Cardiac muscle cell (in vitro differentiated cells and primary cell): ENCODE data around the gene ALDH16A1. TPM values are rescaled to one million over a fixed set of nuclear protein-coding genes. Genes with fewer than 3 reads are reported as not detected.

Experiments used
- DNase-seq, 2 donors: peaks; one replicate each; pipeline versions ENCODE4 v3.0.0 to v3.0.0-alpha.2; 2010 to 2017; ENCODE audit warnings: low read depth in 1 of 2, low spot score in 1 of 2
- H3K27ac ChIP-seq: fragments of 200-600 bp; sonication (generic); 2 replicates; pipeline ENCODE4 v1.5.1; 2016
- H3K27me3 ChIP-seq: fragments of 200-600 bp; sonication (generic); 2 replicates; pipeline ENCODE4 v1.6.0; 2016; ENCODE audit warnings: control low read depth
- H3K36me3 ChIP-seq: fragments of 200-600 bp; sonication (generic); 2 replicates; pipeline ENCODE4 v1.5.1; 2016; ENCODE audit warnings: control low read depth
- H3K4me1 ChIP-seq: fragments of 200-600 bp; sonication (generic); 2 replicates; pipeline ENCODE4 v1.8.1; 2017; ENCODE audit warnings: low read depth, mild to moderate bottlenecking, mixed run types
- H3K4me3 ChIP-seq: fragments of 200-600 bp; sonication (generic); 2 replicates; pipeline ENCODE4 v1.5.1; 2016; ENCODE audit warnings: mild to moderate bottlenecking
- H3K9me3 ChIP-seq: fragments of 200-600 bp; sonication (generic); 2 replicates; pipeline ENCODE4 v1.5.1; 2017; ENCODE audit warnings: low read depth, mild to moderate bottlenecking, control low read depth
- polyA plus RNA-seq: library from polyadenylated mRNA; unstranded; fragments of >200 nt; fragmentation: Nextera tagmentation; extraction: Ambion mirVana; gene quantifications from 2 replicates; pipeline ENCODE4 v1.2.1, GENCODE V29; 2016
- total RNA-seq: library from RNA; depleted of rRNA; stranded (reverse); fragments of >200 nt; gene quantifications from 2 replicates; pipeline ENCODE4 v1.2.3, GENCODE V29; 2016
- TF ChIP-seq, protein P1 (sequence below): IDR thresholded peaks from 2 replicates; pipeline ENCODE4 v1.5.1; 2012; ENCODE audit warnings: low read depth, mild to moderate bottlenecking, low read length

ALDH16A1 gene
- total and polyA plus RNA-seq, 2 experiments from 2014 or later, result 37.3 to 46.4 TPM

DNA sequence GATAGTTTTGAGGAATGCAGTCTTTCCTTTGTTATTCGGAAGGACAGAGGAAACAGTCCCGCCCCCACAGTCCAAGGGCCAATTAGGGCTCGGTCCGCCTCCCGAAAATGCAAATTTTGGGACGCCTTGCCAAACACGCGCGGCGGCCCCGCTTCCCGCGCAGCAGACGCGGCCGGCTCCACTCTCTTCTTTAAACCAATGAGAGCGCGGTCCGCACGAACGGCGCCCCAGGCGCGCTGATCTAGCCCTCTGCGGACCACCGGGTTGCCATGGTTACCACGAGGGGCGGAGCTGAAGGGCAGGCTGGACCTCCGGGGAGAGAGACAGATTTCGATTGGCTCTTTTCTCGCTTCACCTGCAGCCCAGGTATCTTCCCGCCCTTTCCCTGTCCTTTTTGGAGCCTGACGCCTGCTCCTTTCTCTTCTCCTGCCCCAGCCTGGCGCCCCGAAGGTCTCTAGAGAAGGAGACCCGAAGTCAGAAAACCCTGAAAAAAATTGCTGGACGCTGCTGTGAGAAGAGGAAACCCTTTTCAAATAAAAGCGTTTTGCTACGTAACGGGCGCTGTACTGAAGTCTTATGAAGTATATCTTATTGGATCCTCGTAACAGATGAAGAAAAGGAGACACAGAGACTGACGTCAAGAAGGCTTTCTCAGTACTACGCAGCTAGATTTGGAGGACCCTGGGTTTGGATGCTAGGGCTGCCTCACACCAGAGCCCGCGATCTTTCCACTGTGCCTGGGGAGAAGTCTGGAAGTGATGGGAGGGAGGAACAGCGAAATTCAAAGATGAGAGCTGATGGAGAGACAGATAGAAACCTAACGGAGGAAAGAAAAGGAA is 31.8 kb upstream of the ALDH16A1 start:
- no peak overlapping the region for H3K4me3 ChIP-seq
- H3K27ac ChIP-seq, result no peak overlapping the region
- no peaks in the 10 kb centered on the region for H3K36me3 ChIP-seq
- DNase-seq, result peak; percentile 81 to 87
- peaks cover 47% of the 10 kb centered on the region for H3K27me3 ChIP-seq
- TF ChIP-seq, protein P1, sequence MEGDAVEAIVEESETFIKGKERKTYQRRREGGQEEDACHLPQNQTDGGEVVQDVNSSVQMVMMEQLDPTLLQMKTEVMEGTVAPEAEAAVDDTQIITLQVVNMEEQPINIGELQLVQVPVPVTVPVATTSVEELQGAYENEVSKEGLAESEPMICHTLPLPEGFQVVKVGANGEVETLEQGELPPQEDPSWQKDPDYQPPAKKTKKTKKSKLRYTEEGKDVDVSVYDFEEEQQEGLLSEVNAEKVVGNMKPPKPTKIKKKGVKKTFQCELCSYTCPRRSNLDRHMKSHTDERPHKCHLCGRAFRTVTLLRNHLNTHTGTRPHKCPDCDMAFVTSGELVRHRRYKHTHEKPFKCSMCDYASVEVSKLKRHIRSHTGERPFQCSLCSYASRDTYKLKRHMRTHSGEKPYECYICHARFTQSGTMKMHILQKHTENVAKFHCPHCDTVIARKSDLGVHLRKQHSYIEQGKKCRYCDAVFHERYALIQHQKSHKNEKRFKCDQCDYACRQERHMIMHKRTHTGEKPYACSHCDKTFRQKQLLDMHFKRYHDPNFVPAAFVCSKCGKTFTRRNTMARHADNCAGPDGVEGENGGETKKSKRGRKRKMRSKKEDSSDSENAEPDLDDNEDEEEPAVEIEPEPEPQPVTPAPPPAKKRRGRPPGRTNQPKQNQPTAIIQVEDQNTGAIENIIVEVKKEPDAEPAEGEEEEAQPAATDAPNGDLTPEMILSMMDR, result no peak
- no peaks in the 10 kb centered on the region for H3K9me3 ChIP-seq
- peaks cover 15% of the 10 kb centered on the region for H3K4me1 ChIP-seq

DNA sequence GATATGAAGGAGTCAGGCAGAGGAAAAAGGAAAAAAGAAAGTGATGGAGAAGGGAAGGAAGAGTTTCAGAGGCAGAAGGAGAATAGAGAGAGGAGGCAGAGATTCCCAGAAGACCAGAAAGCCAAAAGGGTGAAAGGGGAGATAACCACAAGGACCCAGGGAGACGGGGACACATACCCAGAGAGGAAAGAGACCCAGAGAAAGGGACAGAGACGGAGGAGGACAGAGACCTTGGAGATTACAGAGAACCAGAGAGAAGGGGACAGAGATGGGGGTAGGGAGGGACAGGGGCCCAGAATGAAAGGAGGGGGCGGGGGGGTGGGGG is 31.2 kb upstream of the ALDH16A1 start:
- DNase-seq, result no peak
- Histone ChIP-seq H3K4me3 (no peak overlapping the region), H3K27me3 (peaks cover 53% of the 10 kb centered on the region), H3K36me3 (no peaks in the 10 kb centered on the region), H3K4me1 (peaks cover 15% of the 10 kb centered on the region), H3K9me3 (no peaks in the 10 kb centered on the region), H3K27ac (no peak overlapping the region)
- TF ChIP-seq, protein P1, result no peak

DNA sequence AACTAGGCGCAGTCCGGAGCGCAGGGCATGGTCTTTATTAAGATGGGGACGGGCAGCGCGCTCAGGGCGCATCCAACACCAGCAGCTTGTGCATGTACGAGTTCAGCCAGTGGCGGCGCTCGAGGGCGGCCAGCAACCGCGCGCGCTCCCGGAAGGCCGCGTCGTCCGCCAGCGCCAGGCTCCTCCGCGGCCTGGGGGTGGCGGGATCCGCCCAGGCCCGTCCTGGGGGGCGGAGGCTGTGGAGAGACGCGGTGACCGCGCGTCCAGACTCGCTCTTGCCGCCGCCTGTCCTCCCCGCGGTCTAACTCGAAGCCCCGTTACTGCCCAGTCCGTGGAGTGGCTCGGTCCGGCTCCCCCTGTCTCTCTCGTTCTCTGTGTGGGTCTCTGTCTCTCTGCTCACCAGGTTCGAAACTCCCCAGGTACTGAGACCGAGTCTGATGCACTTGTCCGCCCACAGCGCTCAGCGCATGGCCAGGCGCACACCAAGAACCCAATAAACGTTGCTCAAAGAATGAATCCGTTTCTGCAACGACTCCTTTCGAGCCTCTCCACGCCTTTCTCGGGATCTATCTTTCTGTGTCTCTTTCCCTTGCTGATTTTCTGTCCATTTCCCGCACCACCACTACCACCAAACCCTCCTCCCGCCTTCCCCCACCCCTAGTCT is 30.5 kb upstream of the ALDH16A1 start:
- Histone ChIP-seq H3K9me3 (no peaks in the 10 kb centered on the region), H3K27me3 (peaks cover 60% of the 10 kb centered on the region), H3K4me1 (peaks cover 15% of the 10 kb centered on the region), H3K36me3 (no peaks in the 10 kb centered on the region), H3K4me3 (peak overlapping the region; percentile 14), H3K27ac (no peak overlapping the region)
- TF ChIP-seq, protein P1, result peak; percentile 40
- peak; percentile 46 to 85 for DNase-seq

DNA sequence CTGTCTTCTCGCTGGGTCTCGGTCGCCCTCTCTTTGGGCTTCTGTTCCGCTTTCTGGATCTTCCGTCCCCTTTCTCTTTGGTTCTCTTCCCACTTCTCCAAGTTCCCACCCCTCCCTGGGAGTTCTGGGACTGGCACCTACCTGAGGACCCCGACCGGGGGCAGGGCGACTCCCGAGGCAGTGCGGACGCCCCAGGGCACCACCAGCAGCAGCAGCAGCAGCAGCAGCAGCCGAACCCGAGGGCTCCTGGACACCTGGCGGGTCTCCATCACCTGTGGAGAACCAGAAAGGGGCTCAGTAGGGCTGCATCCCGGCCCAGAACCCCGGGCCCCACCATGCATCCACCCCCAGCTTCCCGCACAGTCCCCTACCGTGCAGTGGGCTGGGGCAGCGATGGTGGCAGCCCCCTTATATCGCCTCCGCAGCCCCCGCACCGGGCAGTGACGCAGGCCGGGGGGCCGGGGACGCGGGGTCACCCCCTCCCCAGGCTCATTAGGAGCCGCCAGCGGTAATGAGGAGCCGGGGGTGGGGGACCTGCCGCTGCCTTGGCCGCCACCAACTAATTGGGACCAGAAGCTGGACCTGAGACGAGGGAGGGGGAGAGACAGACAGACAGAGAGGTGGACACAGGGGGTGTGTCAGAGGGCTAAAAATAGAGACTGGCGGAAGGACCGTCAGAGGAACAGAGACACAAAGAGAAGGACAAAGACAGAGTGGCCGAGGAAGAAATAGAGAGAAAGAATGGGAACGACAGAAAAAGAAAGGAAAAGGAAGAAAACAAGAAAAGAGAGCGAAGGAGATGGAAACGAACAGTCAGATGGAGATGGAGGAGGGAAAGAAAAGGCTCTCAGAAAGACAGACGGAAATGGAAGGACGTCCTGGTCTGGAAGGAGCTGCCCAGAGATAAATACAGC is 29.7 kb upstream of the ALDH16A1 start, which contains the start of gene PTH2:
Gene PTH2 (minus strand): TSS at position 371 of the 914 bp plus-strand sequence. CDS start 102 bp downstream, at position 269.
- no peak for DNase-seq
- TF ChIP-seq, protein P1, result no peak
- Histone ChIP-seq H3K36me3 (no peaks in the 10 kb centered on the region), H3K27ac (no peak within 1 kb of the TSS), H3K4me1 (peaks cover 20% of the 10 kb centered on the region), H3K4me3 (peak within 1 kb of the TSS; percentile 14), H3K27me3 (peaks cover 68% of the 10 kb centered on the region), H3K9me3 (no peaks in the 10 kb centered on the region)

DNA sequence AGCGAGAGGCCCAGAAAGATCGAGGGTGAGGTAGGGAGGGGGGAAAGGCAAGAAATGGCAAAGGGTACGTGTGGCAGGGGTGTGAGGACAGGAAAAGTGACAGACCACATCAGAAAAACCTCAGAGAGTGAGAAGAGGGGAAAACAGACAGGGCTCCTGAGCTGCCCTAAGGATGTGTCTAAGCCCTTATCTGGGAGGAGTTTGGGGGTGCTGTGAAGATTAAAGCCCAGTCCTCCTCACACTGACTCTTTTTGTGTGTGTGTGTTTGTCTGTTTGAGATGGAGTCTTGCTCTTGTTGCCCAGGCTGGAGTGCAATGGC is 29.1 kb upstream of the ALDH16A1 start:
- Histone ChIP-seq H3K4me1 (peaks cover 20% of the 10 kb centered on the region), H3K27me3 (peaks cover 74% of the 10 kb centered on the region), H3K4me3 (peak overlapping the region; percentile 14), H3K36me3 (no peaks in the 10 kb centered on the region), H3K9me3 (no peaks in the 10 kb centered on the region), H3K27ac (no peak overlapping the region)
- TF ChIP-seq, protein P1, result no peak
- no peak for DNase-seq
